ENCODE measurements around the gene SUN3.

Gene SUN3

DNA sequence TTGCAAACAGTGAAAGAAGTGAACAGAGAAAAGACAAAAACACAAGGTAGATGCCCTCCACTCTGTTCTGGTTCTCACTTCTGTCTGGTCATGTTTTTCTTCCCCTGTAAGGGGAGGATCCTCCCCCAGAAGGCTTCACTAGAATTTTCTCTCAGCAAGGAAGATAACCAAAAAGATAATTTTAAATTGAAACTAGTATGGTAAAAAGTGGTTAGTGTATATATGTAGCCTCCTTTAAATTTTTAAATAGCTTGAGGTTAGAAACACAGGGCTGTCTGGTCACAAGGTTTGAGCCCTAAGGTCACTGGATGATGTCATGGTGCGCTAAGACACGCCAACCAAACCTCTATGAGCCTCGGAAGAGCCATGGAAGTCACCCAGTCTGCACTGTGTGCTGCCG, 75.1 kb downstream of the SUN3 start:
- no peak for DNase-seq (ENCODE audit: low read depth)
- TF ChIP-seq, protein P1, sequence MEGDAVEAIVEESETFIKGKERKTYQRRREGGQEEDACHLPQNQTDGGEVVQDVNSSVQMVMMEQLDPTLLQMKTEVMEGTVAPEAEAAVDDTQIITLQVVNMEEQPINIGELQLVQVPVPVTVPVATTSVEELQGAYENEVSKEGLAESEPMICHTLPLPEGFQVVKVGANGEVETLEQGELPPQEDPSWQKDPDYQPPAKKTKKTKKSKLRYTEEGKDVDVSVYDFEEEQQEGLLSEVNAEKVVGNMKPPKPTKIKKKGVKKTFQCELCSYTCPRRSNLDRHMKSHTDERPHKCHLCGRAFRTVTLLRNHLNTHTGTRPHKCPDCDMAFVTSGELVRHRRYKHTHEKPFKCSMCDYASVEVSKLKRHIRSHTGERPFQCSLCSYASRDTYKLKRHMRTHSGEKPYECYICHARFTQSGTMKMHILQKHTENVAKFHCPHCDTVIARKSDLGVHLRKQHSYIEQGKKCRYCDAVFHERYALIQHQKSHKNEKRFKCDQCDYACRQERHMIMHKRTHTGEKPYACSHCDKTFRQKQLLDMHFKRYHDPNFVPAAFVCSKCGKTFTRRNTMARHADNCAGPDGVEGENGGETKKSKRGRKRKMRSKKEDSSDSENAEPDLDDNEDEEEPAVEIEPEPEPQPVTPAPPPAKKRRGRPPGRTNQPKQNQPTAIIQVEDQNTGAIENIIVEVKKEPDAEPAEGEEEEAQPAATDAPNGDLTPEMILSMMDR (IDR thresholded peaks at IDR 0.05; ENCODE audit: insufficient read depth, low read depth, low read length, missing control alignments) = no peak
- H3K4me3 ChIP-seq (ENCODE audit: low read depth, low read length) = no peak overlapping the region

DNA sequence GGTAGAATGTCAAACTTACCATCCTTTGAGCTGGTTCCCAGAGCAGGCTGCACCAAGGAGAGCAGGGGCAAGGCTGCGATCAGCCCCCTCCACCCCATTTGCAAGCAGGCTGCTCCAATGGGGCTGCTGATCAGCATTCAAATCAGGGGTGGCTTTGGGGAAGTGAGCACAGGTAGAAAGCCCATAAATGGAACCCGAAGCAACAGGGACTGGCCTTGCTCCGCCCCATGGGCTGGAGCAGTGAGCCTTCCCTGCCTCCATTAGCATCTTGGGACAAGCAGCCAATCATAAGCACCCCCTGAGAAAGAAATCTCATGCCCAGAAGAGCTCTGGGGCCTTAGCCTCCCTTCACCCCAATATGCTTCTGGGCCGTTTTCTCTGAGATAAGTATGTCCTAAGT, 76.7 kb downstream of the SUN3 start:
- TF ChIP-seq, protein P1 (IDR thresholded peaks at IDR 0.05; ENCODE audit: insufficient read depth, low read depth, low read length, missing control alignments) = no peak
- DNase-seq (ENCODE audit: low read depth) = no peak

DNA sequence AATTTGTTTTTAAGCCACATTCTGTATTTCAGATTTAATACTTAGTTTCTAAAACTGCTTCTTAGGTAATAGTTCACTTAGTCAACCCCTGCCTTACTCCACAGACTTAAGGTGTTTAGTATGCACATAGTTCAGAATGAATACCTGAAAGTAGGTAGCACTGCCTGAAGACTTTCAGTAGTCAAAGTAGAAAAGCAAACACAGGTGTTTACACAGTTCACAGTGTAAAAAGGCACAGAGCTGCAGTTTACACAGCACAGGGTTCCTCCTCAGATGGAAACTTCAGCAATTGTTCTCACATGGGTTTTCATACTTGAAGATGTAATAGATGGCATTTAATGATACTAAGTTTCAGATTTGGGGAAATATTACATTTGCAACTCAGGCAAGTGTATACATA, 77.5 kb downstream of the SUN3 start:
- TF ChIP-seq, protein P1 (IDR thresholded peaks at IDR 0.05; ENCODE audit: insufficient read depth, low read depth, low read length, missing control alignments) = no peak
- no peak overlapping the region for H3K4me3 ChIP-seq (ENCODE audit: low read depth, low read length)
- no peak for DNase-seq (ENCODE audit: low read depth)

More for the DNA sequence above, 76.7 kb downstream of the SUN3 start:
- no peak overlapping the region for H3K4me3 ChIP-seq (ENCODE audit: low read depth, low read length)

- no peak for DNase-seq (ENCODE audit: low read depth)
- TF ChIP-seq, protein P1 (IDR thresholded peaks at IDR 0.05; ENCODE audit: insufficient read depth, low read depth, low read length, missing control alignments) = no peak
- H3K4me3 ChIP-seq (ENCODE audit: low read depth, low read length) = no peak overlapping the region
Observed at GRCh38 chr7:47950714-47951113, 78.2 kb downstream of the SUN3 start.

DNA sequence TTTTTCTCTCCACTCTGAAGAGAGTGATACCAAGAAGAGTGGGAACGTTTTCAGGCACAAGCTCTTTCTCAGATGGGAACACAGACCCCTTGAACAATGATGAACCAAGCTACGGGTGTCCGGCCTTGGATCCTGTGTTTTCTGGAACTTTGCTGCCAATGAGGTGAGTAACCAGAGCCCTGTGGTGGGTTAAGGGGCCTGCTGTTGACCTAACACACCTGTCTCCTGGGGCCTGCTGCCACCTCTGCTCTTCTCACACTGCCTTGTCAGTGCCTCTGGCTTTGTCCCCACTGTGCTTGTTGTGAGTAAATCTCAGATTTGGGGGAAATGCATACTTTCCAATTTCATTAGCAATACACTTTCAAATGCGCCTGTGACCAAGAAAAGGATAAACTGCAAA, 79.2 kb downstream of the SUN3 start:
- TF ChIP-seq, protein P1 (IDR thresholded peaks at IDR 0.05; ENCODE audit: insufficient read depth, low read depth, low read length, missing control alignments) = no peak
- H3K4me3 ChIP-seq (ENCODE audit: low read depth, low read length) = no peak overlapping the region
- no peak for DNase-seq (ENCODE audit: low read depth)

DNA sequence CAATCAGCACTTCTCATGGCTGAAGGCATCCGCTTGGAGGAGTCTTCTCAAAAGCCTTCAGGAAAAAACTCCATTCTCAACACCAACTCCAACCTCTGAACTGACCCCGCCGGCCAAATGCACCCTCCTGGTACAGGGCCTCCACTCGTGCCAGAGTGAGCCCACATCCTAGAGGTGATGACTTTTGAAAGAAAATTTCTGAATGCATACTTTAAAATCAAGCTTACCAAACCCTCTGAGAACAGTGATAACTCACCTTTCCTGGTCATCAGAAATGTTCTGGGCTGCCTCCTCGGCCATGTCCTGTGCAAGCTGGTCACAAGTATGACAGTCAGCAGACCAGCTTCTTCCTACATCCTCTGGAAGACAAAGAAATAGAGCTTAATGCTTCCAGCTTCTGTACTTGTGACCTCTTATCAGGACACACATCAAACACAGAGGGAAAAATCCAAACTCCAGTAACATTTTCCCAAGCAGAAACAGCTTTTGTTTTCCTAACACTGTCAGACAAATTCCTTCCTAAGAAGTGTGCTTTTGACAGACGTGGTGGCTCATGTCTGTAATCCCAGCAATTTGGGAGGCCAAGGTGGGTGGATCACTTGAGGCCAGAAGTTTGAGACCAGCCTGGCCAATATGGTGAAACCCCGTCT, 80.6 kb downstream of the SUN3 start, which contains the start of gene PKD1L1:
Gene PKD1L1 (minus strand): TSS at position 326 of the 650 bp plus-strand sequence. CDS start 26 bp downstream, at position 300.
- no peak for DNase-seq (ENCODE audit: low read depth)
- no peak within 1 kb of the TSS for H3K4me3 ChIP-seq (ENCODE audit: low read depth, low read length)
- TF ChIP-seq, protein P1 (IDR thresholded peaks at IDR 0.05; ENCODE audit: insufficient read depth, low read depth, low read length, missing control alignments) = no peak

GRCh38 chr7:47947355-47947749, 81.6 kb downstream of the SUN3 start:
- no peak for DNase-seq (ENCODE audit: low read depth)
- TF ChIP-seq, protein P1 (IDR thresholded peaks at IDR 0.05; ENCODE audit: insufficient read depth, low read depth, low read length, missing control alignments) = no peak
- H3K4me3 ChIP-seq (ENCODE audit: low read depth, low read length) = no peak overlapping the region

Measured in GM12865 (cell line).